G401.6 (cell line): ENCODE data around the gene EPHB1.
"Not testable (repeated sequence)": the region's sequence is repeated elsewhere in the genome, so short reads cannot be mapped to it uniquely, and the experiment has no call there.

Experiments used
- FAIRE-seq: peaks from 2 replicates; lab custom pipeline; 2012; peaks lifted over from hg19 to GRCh38; lab: Jason Lieb, UNC

EPHB1 gene

DNA sequence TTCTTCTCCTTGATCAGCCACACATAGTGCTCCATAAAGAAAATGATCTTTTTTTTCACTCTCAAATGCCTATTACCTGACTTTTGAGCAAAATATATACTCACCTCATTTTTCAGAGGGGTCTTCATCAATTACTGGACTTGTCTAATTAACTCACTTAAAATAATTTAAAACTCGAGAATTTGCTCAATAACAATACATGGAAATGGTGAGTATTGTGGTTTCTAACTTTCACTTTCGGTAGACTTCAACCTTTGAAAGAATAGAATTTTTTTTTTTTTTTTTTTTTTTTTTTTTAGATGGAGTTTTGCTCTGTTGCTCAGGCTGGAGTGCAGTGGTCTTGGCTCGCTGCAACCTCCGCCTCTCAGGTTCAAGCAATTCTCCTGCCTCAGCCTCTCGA, 17.7 kb upstream of the EPHB1 start:
- no peak for FAIRE-seq

DNA sequence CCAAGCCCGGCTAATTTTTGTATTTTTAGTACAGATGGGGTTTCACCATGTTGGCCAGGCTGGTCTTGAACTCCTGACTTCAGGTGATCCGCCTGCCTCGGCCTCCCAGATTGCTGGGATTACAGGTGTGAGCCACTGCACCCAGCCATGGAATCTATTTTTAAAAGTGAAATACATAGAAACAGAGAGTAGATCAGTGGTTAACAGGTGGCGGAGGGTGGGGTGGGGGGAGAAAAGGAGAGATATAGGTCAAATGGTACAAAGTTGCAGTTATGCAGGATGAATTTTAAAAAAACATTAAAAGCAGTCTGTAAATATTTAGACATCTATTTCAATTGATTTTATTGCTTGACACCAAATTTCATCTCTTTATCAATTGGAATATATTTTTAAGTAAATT, 6.8 kb upstream of the EPHB1 start:
- FAIRE-seq: not testable (repeated sequence)

DNA sequence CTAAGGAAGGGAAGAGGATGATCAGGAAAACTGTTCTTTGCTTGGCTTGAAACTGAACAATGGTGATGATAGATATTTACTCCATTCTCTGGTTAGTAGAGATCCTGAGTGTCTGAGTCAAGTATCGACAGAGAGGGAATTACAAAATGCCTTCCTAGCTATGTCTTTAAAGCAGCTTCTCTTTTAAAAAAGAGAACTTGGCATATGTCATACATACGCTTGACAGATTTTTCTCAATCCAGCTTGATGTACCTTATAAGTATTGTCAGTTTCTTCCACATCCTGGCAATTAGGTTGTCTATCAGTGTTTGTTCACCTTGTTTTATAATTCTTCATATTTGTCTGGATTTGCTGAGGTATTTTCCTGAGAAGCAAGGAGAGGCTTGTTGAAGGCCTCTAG, 5.0 kb upstream of the EPHB1 start:
- no peak for FAIRE-seq

DNA sequence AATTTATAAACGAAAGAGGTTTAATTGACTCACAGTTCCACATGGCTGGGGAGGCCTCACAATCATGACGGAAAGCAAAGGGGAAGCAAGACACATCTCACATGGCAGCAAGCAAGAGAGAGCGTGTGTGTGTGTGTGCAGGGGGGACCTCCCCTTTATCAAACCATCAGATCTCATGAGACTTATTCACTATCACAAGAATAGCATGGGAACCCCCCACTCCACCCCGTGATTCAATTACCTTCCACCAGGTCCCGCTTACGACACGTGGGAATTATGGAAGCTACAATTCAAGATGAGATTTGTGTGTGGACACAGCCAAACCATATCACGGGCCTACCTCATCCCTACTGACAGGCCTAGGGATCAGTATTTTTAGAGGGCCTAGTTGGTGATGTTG, 3.1 kb upstream of the EPHB1 start:
- FAIRE-seq: no peak

DNA sequence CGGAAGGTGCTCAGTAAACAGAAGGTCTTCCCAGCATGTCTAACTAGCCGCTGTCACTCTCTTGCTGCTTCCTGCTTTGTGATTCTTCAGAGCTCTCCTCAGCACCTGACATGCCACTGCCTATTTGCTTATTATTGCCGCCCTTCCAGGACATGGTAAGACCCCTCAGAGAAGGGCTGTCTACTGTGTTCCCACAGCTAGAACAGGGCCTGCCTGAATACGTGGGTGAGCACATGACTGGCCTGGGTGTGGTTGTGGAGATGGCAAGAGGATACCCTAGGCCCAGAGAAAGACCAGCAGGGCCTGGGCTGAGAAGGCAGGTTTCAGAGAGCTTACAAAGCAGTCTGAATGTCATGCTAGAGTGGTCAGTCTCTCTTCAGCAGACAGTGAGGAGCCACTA, 2.4 kb upstream of the EPHB1 start:
- FAIRE-seq: no peak

DNA sequence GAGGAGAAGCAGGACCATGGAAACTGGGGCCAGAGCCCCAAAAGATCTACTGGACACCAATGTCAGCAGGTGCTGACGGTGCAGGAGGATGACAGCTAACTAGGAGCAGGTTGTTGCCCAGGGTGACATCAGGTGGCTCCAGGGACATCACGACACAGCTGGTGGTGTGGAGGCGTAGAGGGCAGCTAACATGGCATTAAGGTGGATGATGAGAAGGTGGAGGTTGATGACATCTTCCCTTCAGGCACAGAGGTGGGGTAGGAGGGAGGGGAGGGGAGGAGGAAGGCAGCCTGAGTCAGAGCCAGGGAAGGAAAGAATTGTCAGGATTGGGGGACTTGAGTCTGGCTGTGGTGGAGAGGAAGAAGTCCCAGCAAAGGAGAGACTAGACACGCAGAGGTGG, 1.5 kb upstream of the EPHB1 start:
- no peak for FAIRE-seq

DNA sequence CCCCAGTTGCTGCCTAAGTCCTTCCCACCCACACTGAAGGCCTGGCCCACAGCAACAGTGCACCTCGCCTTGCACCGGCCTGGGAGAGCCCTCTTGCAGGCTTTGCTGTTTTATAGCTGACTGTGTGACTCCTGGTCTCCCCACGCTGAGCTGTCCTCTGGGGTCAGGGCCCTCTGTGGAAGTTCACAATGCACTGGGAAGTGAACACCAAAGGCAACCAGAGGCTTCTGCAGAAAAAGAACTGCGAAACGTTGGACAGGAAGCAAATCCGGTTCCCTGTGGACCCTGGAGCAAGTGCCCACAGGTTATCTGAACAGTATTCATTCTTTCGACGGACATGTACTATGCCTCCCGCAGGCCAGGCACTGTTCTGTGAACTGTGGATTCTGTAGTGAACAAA, 737 bp upstream of the EPHB1 start:
- FAIRE-seq: no peak

DNA sequence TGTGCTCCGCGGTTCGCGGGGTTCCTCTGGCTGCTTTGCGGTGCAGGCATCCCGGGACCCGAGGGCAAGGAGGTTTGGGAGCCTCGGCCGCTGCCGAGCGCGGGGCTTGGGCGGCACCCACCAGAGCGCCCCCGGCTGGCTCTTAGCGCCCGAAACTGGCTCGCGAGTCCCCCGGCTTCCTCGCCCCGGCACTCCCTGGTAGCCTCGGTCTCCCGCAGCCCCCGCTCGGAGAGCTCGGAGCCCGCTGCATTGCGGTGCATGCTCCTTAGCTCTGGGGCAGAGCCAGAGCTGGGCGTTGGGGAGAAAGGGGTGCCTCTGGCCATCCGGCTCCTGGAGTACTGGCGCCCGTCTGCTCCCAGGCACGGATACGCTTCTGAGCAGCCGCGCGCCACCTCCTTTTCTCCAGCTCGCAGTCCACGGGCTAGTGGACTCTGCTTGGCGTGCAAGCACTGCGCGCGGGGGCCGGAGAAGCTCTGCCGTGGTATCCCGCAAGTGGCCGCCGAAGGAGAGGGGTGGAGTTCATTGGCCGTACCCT, 753 bp downstream of the EPHB1 start:
- no peak for FAIRE-seq

DNA sequence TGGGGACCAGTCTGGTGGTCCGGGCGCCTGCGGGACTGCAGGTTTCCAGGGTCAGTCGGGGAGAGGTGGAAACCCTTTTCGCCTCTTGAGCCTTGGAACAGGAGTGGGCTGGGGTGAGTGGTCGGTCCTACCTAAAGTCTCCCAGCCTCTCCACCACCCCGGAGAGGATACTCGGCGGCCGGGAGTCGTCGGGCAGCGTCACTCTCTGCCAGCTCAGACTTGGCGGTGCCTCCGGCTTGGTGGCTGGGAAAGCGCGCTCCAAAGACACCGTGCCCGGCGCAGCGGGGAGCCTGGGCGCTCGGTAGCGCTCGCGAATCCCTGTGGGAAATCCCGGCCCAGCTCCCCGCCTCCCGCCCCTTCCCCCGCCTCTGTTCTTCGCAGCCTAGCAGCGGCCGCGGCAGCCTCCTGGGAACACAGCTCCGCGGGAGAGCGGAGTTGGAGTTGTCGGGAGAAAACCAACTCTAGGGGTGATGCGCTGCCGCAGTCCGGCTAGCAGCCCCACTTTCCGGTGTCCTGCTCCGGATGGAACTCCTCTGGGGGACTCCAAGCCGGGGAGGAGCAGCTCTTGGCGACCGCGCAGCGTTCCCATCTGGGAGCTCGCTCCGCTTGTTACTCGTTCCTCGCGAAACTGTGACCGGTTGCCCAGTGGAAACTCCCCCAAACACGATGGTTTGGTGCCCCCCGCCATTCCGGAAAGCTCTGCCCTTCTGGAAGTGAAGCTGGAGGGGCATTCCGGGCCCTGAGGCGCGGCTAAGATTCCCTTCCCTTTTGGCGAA, 1.4 kb downstream of the EPHB1 start:
- FAIRE-seq: no peak

DNA sequence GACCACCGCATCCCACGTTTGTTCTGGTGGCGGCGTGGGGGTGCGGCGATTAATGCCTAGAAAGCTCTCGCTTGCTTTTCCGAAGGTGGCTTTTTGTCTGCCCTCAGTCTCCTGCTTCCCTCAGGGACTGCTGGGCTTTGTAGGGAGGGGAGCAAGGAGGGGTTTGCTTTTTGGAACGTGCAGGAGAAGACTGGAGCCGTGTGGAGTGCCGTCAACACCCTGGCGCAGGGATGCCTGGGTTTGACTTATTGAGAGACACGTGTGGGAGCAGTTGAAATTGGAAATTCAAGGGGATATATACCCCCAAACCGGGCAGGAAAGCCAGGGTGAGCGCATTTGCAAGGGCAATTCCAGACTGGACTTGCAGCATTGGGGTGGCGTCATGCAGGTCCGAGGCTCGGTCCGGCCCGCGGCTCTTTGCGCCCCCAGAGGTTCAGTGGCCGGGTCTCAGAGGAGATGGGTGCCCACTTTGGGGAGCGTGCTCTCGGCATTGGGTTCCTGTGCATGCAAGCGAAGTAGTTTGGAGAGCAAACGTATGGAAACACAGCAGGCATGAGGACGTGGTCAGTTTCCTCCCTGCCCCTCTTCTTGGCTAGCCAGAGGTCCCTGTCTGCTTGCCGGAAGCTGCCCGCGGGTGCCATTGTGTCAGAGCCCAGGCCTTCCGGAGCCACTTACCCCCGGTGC, 2.1 kb downstream of the EPHB1 start:
- no peak for FAIRE-seq

DNA sequence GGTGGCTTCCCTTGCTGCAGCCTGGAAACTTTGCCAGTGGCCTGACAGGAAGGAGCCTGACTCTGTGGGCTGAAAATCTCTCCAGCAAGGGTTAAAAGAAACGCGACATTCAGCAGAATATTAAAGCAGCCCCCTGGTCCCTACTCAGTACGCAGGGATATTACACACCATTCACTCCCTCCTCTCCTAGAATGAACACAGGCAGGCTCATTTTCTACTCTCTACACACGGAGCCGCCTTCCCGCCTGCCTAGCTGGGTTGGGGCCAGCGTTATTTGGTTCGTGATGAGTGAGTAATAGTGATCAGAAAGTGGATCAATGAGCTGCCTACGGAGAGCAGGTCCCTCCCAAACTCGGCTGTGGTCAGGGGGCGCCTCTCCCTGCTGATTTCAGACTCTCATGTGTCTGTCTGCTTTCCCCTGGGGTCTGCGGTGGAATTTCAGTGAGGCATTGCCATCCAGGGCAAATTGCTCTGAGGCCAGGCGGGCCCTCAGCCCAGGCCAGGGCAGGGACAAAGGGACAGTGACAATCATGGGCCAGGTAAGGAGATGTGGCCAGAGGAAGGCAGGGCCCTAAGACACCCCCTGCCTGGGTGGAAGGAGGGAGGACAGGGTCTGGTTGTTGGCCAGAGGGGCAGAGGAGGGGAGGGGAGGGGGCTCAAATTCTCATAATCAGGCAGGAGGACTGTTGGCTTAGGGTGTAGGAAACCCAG, 2.8 kb downstream of the EPHB1 start:
- FAIRE-seq: no peak

DNA sequence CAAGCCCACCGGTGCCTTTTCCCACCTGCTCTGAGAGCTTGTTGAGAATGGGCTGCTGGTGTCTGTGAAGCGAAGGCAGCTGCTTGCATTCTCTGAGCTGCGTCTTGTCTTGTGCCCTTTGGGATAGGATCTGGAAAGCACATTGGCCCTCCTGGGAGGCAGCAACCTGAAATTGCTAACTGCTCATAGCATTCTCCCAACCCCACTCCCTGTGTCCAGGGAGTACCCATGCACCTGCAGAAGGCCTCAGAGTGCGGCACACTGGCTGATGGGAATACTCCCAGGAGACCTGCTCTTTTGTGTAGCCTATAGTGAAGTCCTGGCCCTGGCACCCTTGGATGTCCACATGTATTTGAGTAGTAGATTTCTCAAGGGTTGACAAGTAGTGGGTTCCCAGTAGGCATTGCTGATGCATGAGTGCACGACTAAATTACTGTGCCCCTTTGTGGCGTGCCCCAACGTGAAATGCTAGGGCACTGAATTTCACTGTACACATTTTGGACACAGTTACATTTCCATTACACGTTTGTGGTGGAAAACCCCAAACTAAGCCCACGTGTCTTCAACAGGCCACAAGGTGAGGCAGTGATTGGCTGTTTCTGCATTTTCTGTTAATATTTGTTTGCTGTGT, 3.7 kb downstream of the EPHB1 start:
- no peak for FAIRE-seq

DNA sequence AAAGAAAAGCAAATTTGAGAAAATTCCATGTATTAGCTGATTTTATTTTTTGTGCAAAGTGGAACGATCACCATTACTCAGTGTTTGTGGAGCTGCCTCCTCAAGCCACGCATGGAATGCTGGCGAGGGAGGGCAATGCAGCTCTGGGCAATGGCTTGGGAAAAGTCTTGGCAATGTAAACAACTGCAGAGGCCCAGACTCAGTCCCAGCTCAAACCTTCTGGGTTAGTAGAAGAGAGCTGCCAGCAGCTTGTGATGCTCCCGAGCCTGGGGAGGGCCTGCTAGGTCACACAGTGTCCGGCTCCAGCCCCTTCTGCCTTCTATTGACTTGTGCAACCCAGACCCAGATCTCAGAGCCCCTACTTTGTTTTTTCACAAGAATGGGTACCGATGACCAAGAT, 4.3 kb downstream of the EPHB1 start:
- no peak for FAIRE-seq

DNA sequence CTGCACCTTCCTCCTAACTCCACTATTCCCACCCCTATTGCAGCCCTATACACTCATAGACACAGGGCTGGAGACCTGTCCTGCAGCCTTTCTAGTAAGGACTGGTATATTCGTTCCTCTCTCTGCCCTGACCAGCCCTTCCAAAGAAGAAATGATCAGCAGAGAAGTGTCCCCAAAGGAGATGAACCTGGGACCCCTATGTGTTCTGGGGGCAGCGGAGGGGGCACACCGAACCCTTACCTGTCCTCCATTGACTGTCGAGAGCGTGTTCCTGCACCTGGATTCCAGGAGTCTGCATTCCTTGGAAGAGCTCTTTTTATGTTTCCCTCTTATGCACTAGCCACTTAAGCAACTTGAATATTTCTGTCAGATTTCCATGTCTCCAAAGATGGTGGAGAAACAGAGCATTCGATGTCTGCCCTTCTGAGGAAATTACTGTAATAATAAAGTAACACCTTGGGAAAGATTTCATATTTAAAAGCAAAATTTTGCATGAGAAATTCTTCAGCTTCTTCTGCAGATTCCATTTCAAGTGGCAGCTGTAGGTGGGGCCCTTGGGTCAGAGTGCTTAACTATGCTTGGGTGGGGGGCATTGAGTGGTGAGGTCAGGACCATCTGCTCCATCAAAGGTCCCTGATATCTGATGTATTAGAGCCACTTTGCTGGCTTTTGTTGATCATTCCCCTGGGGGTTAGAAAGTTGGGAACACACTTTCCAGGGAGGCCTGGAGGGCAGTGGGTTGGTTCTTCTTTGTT, 6.3 kb downstream of the EPHB1 start:
- FAIRE-seq: no peak

DNA sequence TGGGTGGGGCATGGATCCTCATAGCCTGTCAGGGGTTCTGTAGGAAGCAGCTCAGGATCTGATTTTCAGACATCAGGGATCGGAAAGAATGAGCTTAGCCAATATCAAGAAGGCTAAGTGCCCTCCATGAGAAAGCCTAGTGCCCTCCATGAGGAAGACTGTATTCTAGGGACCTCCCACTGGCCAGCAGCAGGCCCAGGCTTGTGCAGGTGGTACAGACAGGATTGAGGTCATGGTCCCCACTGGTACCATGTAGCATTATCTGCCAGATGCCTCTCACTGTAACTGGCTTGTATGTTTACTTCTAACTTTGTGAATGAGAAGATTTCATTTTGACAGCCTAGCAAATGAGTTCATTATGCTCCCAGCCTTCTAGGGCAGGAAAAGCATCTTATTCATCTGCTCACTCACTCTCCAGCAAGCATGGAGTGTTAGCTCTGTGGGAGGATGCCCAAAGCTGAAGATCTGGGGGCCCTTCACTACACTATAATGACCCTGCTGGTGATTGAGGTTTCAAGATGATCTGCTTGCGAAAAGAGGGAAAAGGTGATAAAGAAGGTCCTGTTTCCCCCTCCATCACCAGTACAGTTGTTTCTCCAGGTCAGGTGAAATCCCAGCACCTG, 7.5 kb downstream of the EPHB1 start:
- no peak for FAIRE-seq

DNA sequence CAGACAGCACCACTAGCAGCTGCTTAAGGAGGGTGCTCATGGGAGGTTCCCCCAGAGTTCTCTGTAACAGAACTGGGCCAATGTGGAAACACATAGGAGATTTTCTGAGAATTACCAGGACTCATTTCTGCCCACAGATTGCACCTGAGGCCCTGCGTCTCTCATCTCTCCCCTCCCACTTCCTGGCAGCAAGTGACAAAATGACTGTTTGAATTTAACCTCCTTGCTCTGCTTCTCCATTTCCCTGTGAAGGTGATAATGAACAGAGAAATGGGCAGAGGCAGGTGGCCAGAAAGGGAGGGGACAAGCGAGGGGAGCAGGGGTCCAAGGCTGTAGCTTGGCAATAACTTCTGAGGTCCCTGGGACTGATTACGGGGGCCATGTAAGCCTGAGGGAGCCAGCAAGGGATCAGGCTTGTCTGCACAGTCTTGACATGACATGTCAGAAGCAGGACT, 8.0 kb downstream of the EPHB1 start:
- FAIRE-seq: no peak

DNA sequence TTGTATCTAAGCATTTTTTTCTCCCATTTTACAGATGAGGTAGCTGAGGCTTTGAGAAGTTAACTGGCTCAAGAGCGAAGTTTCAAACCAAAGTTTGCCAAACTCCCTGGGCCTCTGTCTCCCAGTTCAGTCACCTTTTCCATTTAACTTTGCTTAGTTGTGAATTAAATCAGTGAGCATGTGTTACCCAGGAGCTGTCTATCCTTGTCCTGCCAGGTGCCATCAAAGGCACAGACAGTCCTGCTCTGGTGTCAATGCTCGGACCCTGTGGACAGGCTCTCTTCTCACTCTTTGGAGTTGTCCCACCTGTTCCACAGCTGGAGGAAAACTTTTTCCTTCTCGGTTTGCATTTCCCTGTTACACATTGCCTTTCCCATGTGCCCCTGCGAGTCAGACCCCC, 8.6 kb downstream of the EPHB1 start:
- no peak for FAIRE-seq

DNA sequence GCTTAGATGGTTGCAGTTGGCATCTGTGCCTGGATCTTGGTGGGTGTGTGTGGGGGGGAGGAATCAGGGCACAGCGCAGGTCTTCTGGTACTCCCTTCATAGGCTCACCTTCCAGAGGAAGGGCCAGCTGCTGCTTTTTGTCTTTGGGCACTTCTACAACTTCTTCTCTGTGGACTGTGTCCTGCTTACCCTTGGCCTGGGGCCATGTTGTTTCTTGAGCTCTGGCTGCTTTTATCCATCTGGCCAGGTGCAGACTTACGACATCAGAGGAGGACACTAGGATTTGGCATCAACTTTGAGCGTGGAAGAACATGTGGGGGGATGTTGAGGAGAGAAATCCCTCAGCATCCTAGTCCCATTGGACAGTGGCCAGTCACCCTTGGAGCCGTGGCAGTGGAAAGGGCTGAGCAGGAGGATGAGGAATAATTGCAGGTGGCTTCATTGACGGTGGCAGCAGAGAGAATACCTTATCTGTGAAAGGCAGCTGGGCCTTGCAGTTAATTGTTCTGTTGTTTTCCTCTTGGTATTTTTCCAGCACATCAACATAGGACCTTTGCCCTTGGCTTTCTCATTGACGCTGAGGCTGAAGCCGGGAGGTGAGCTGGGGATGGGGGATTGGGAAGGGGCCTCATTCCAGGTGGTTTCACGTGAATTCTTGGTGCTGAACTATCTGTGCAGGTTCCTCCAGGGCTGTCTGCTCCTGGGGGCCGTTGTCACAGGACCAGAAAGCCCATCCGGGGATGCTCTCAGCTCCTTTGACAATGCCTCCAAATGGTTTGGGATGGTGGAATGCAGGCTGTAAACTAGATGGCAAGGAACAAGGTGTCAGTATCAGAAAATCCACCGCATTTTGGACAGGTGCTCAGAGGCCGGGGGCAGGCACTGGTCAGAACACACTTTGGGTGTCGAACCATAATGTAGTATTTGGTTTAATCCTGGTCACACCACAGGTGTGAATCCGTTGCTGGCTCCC, 9.7 kb downstream of the EPHB1 start:
- no peak for FAIRE-seq

DNA sequence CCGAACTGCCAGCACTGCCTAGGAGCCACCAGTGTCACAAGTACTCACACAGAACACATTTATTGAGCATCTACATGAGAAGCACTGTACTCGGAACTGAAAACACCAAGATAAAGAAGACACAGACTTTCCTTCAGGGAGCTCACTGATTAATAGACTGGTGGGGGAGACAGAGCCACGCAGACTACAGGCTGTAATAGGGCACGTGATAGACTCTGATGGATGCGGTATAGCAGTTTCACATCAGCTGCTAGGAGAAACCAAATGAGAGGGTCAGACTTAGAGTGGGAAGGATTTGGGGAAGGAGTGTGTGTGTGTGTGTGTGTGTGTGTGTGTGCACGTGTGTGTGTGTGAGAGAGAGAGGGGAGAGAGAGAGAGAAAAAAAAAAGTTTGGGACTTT, 12.1 kb downstream of the EPHB1 start:
- FAIRE-seq: no peak

DNA sequence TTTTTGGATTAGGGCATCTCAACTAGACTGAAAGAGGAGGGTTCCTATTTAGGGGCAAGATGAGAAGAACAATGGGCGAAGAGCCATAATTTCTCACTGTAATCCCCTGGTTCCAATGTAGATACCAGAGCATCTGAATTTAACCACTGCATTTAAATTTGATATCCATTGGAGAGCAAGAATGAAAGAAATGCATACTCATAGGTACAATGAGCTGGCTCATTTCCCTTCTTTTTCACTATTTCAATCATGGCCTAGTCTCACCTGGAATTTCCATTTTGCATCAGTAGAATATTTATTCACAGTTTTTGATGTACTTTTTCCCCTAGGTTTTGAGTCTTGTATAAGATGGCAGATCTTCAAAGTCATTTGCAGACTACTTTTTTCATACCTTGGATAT, 13.8 kb downstream of the EPHB1 start:
- no peak for FAIRE-seq
